Measurements from ENCODE around the gene NEU2.

The NEU2 gene

DNA sequence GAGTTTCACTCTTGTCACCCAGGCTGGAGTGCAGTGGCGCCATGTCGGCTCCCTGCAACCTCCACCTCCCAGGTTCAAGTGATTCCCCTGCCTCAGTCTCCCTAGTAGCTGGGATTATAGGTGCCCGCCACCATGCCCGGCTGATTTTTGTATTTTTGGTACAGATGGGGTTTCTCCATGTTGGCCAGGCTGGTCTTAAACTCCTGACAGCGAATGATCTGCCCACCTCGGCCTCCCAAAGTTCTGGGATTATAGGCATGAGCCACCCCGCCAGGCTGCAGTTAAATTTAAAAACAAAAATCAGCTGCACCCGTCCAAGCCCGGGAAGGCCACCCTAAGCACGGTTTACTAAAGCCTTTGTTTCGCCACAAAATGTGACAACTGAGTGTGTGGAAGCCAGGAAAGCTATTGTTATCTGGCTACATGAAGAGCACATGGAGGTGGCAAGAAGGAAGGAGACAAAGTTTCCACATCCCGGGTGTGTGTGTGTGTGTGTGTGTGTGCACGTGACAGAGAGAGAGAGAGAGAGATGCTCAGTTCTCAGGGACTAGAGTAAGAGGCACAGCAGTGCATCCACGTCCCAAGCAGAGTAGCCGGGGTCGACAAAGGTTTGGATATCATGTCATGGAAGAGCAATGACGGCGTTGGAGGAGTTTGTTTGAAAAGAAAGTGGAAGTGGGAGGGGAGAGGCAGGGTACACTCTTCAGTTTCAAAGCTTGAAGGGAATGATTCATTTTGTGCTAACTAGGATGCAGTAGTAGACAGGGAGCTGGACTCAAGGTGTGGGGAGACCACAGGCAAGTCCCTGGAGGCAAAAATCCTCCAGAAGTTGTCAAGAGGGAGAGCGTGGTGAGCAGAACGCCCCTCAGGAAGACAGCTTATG is 47.7 kb downstream of the NEU2 start:
- peak; percentile 36 for DNase-seq

DNA sequence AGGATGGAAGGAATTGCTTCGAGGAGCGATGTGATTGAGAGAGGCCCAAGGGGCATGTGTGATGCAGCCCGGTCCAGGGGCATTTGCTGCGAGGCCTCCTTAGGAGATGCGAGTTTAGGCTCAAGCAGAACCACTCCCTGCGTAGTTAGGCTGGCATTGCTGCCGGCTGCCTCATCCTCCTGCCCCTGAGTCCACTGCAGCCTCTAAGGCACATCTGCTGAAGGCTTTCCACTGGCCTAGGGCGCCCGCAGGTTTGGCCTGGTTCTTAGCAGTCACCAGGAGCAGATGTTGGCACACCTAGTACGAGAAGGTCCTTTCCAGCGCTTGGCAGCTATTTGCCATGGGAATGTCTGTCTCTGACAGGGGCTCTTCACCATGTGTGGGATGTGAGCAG is 48.4 kb downstream of the NEU2 start:
- no peak for DNase-seq

DNA sequence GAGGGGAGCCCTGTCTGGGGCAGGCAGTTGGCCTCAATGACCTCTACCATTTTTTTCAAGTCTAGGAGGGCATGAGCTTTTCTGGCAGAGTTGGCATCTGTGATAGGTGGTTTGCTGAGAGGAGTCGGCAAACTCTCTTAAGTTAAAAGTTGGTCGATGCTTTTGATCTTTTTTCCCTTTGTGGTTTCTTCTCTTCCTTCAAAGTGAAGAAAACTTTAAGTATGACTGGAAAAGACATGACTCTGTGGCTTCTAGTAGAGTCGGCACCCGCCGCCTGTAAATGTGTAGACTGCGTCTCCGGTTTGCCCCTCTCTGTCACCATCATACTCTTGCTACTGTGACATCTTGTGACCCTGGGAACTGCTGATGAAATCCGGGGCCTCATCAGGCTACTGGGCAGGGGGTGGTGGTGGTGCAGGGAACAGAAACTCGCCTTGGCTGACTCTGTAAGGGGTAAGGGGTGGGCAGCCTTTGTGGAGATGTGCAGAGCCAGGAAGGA is 48.8 kb downstream of the NEU2 start:
- peak; percentile 64 for DNase-seq

DNA sequence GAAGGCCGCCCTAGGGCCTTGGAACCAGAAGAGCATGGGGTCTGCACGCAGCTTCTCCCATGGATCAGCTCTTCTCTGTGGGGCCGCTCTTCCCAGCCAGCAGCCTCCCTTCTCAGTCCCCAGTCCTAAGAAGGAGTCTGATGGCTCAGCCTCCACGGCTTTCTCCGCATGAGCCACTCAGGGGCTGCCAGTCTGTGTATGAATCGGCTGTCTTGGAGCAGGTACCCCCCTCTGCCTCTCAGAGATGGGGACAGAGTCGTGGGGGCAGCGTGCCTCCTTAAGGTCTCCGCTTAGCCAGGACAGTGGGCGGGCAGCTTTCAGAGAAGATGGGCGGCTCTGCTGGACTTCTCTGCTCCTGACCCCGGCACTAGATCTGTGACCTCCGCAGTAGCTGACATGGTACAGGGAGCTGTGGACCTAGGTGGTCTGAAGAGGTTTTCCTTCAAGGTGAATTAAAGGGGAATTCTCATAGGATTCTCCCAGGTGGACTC is 49.3 kb downstream of the NEU2 start:
- DNase-seq, result no peak

DNA sequence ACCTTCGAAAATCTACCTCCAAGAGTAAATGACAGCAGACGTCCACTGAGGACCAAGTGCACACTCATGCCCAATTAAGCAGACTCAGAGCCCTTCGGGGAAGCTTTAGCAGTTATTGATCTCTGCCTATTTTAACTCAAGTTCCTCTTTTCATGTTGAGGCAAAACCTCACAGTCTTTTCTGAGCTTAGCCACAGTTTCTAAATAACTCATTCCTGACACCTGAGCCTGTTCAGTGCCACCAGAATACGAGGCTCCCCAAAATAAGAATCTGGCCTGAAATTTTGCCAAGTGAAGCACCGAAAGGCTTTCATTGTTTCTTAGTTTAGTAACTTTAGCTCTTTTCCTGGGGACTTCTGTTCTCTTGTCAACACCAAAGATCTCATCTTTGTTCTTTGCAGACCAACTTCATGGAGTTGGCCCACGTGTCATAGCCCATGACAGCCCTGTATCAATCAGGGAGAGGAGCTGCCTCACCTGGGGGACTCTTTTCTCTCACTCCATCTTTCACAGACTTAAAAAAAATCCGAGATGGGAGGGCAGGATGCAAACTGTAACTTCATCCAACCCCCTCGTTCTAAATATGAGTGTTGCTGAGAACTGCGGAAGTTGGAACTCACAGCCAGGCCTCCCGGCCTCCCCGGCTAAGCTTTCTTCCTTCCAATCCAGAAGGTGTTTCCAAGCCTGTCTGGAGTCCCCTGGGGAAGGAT is 49.9 kb downstream of the NEU2 start:
- DNase-seq, result no peak

DNA sequence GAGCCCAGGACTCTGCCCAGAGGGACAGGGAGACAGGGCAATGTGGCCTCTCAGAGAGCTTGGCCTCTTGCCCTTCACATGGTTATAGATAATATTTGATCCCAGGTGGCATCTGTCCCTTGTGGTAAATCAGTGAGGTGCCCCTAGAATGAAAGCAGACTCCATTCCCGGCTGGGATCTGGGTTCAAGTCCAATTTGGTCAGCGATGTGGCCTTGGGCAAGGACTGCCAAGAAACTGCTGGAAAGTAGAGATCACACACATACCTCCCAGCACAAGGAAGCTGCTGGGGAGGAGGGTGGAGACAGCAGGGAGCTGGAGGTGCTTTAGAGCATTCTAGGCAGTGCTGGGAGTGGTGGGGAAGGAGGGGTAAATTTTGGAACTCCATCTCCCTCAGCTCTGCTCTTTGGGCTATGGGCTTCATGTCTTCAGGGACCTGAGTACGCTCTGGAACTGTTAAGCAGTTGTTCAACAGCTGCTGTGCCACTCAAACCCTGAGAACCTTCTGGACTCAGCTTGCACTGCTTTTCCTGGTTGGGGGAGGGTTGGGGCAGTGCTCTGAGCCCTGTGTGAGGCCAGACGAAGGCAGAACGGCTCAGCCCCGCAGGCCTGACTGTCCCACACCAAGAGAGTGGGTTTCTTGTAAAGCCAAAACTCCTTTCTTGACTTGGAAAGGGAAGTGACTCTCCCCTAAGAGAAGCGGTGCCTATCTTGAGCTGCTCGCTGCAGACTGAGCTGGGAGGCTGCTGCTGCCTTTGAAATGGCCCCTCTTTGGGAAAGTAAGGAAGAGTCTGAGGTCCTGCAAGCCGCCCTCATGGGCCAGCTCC is 50.7 kb downstream of the NEU2 start:
- DNase-seq, result no peak

DNA sequence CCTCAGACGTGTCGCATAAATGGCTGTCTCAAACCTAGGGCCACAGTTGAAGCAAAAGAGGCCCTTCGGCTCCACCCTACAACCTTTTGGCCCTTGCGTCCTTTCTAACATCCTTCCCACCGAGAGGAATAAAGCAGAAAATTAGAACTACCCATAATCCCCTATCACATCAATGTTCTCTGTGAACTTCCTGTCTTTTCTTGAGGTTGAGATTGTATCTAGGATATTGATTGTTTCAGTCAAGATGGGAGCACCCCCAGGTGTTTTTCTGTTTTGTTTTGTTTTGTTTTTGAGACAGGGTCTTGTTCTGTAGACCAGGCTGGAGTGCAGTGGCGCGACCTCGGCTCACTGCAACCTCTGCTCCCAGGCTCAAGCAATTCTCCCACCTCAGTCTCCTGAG is 51.3 kb downstream of the NEU2 start:
- DNase-seq, result peak; percentile 34

DNA sequence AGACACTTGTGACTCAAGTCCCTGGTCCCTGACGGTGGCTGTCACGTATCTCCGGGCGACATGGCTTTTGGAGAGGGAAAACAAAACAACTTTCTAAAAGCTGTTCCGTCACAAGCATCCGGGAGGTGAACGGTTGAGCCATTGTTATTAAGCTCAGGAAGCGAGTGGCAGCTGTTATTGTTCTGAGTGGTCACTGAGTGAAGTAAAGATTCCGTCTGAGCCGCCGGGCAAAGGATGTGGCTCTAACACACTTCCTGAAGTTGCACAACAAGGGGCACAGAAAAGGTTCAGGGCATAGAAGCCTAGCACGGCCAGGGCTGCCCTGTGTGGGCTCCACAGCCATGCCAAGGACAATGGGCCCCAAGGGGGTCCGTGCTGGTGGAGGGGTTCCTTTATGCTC is 52.0 kb downstream of the NEU2 start:
- DNase-seq, result peak; percentile 60

Measured in CD4-positive, alpha-beta T cell treated with Interleukin-10 for 1 hour (primary cell).